Adipocyte (in vitro differentiated cells): ENCODE measurements around the gene SUMO1.

Experiments used
- DNase-seq: peaks from one replicate; pipeline ENCODE4 v3.0.0-alpha.2; 2015; ENCODE audit warnings: low read depth
- H3K27me3 ChIP-seq: replicated peaks from 2 replicates; pipeline ENCODE4 v1.7.0; 2013; ENCODE audit warnings: mild to moderate bottlenecking, low read length, moderate library complexity; ENCODE audit not compliant: control insufficient read depth, insufficient read depth
- H3K36me3 ChIP-seq: 2 replicates; pipeline ENCODE4 v1.7.0; 2013; ENCODE audit warnings: low read length, mild to moderate bottlenecking, moderate library complexity; ENCODE audit not compliant: control insufficient read depth, insufficient read depth, severe bottlenecking
- H3K4me1 ChIP-seq: 2 replicates; pipeline ENCODE4 v1.7.0; 2013; ENCODE audit warnings: mild to moderate bottlenecking, low read length, moderate library complexity; ENCODE audit not compliant: control insufficient read depth, insufficient read depth
- H3K4me3 ChIP-seq: 2 replicates; pipeline ENCODE4 v1.7.0; 2013; ENCODE audit warnings: mild to moderate bottlenecking, low read length, moderate library complexity
- H3K9ac ChIP-seq: 2 replicates; pipeline ENCODE4 v1.7.0; 2013; ENCODE audit warnings: mild to moderate bottlenecking, low read length, moderate library complexity
- H3K9me3 ChIP-seq: 2 replicates; pipeline ENCODE4 v1.7.0; 2013; ENCODE audit warnings: mild to moderate bottlenecking, low read length, moderate library complexity; ENCODE audit not compliant: control insufficient read depth

Gene SUMO1

DNA sequence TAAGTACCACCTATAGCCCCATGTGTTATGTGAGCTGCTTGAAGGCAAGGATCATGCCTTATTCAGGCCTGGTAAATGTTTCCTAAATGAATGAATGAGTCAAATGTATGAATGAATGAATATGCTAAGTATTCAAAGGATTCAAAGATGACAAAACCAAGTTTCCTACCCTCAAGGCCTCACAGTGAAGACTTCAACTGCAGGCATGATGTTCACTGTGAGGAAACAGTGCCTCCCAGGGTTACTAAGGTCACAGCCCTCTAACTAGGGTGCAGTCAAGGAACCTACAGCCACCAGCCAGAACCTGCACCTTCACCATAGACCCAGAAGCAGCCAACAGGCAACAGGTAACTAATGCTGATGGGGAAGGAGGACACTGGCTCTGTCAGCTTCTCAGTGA is 69.3 kb downstream of the SUMO1 start:
- no peak overlapping the region for H3K9ac ChIP-seq
- DNase-seq = no peak
- H3K27me3 ChIP-seq = peaks cover 19% of the 10 kb centered on the region
- H3K9me3 ChIP-seq = no peaks in the 10 kb centered on the region
- H3K36me3 ChIP-seq = no peaks in the 10 kb centered on the region
- H3K4me3 ChIP-seq = no peak overlapping the region
- H3K4me1 ChIP-seq = peaks cover 3% of the 10 kb centered on the region

GRCh38 chr2:202165945-202166344 is 72.5 kb downstream of the SUMO1 start:
- Histone ChIP-seq H3K36me3 (no peaks in the 10 kb centered on the region), H3K9ac (no peak overlapping the region), H3K4me3 (no peak overlapping the region), H3K9me3 (no peaks in the 10 kb centered on the region), H3K27me3 (peaks cover 22% of the 10 kb centered on the region), H3K4me1 (no peaks in the 10 kb centered on the region)
- peak; percentile 33 for DNase-seq

- Histone ChIP-seq H3K4me3 (no peak overlapping the region), H3K4me1 (no peaks in the 10 kb centered on the region), H3K9ac (no peak overlapping the region), H3K27me3 (peaks cover 17% of the 10 kb centered on the region), H3K9me3 (no peaks in the 10 kb centered on the region), H3K36me3 (no peaks in the 10 kb centered on the region)
- DNase-seq = no peak
Measured at GRCh38 chr2:202165208-202165607, 73.2 kb downstream of the SUMO1 start.

- peaks cover 18% of the 10 kb centered on the region for H3K27me3 ChIP-seq
- no peaks in the 10 kb centered on the region for H3K9me3 ChIP-seq
- no peak for DNase-seq
- H3K9ac ChIP-seq = no peak overlapping the region
- no peaks in the 10 kb centered on the region for H3K36me3 ChIP-seq
- H3K4me1 ChIP-seq = no peaks in the 10 kb centered on the region
- no peak overlapping the region for H3K4me3 ChIP-seq
Measured at GRCh38 chr2:202164411-202164810, 74.0 kb downstream of the SUMO1 start.

- Histone ChIP-seq H3K9ac (no peak overlapping the region), H3K36me3 (no peaks in the 10 kb centered on the region), H3K4me3 (no peak overlapping the region), H3K9me3 (no peaks in the 10 kb centered on the region), H3K4me1 (no peaks in the 10 kb centered on the region), H3K27me3 (peaks cover 24% of the 10 kb centered on the region)
- peak; percentile 36 for DNase-seq
Measured at GRCh38 chr2:202161151-202161835, 77.1 kb downstream of the SUMO1 start.

GRCh38 chr2:202158796-202159195 is 79.6 kb downstream of the SUMO1 start:
- Histone ChIP-seq H3K27me3 (peaks cover 11% of the 10 kb centered on the region), H3K4me3 (no peak overlapping the region), H3K36me3 (no peaks in the 10 kb centered on the region), H3K9me3 (no peaks in the 10 kb centered on the region), H3K9ac (no peak overlapping the region), H3K4me1 (no peaks in the 10 kb centered on the region)
- no peak for DNase-seq

DNA sequence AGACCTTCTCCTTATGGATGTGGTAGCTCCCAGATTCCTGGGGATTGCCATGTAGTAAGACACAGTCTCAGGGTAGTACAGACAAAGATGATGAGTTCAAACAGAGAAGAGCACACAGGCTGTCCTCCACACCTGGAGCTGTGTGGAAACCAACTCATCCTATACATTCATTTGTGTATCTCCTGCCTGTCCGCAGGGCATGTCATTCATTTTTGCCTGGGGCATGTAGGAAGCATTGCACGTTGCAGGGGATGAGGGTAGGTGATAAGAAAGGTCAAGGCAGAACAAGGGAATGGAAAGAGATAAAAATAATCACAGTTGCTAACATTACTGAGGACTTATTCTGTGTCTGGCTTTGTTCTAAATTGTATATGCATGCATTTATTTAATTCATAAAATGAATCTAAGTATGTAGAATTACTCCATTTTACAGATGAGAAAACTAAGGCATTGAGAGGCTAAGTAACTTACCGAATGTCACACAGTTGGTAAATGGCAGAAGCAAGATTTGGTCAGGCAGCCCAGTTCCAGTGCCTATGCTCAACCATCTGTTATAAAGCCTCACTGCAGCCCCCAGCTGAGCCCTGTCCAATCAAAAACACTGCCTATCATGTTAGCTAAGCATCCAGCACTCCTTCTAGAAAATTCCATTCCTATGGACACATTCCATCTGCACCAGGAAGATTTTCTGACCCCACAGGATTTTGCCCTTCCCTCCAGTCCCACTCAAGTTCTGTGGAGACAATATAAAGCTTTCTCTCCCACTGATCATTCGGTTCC is 81.0 kb downstream of the SUMO1 start:
- Histone ChIP-seq H3K36me3 (no peaks in the 10 kb centered on the region), H3K27me3 (peaks cover 10% of the 10 kb centered on the region), H3K9ac (no peak overlapping the region), H3K4me3 (no peak overlapping the region), H3K4me1 (peaks cover 4% of the 10 kb centered on the region), H3K9me3 (no peaks in the 10 kb centered on the region)
- no peak for DNase-seq
